HG02798 (cell line): ENCODE measurements around the gene DHX58.

ENCODE experiments used
- ATAC-seq: cut with Tn5 transposase; IDR thresholded peaks from one replicate; pipeline ENCODE4 v1.9.1; 2021; ENCODE audit warnings: mild to moderate bottlenecking; ENCODE audit not compliant: unreplicated experiment, poor library complexity

Gene DHX58

DNA sequence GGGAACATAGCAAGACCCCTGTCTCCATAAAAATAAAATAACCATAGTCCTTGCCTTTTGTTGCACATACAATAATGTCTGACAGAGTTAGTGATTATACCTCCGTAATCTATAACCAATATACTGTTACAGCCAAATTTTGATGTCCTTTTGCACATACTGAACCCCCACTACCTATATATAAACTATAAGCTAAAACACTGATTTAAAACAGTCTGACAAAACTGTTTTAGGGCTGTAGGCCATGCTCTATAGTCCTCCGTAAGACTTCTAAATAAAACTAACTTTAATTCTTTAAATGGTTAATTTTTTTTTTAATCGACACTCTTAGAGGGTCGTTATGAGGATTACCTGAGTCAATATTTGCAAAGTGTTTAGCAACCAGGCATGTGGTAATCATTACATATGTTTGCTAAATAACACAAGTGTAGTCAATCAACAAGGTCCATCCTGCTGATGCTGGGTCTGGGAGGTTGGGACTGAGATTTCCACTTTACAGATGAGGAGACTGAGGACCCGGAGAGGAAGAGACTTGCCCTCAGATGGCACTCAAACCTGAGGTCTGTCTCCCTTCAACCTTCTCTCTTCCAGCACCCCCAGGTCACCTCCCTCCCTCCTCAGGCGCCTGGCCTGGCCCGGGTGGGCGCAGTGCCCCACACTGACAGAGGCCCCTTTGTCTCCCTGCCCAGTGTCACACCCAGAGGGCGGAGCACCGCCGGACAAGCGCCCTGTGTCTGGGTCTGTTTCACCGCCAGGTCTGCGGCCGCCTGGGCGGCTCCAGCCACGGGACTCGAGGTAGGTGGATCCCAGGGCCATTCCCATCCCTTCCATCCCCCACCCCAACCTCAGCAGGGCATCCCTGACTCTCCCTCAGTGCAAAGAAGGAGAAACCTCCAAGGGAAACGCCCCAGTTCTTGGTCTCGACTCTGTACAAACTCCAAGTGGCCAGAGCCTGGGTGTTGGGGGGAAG, 24.5 kb downstream of the DHX58 start:
- ATAC-seq, result no peak

DNA sequence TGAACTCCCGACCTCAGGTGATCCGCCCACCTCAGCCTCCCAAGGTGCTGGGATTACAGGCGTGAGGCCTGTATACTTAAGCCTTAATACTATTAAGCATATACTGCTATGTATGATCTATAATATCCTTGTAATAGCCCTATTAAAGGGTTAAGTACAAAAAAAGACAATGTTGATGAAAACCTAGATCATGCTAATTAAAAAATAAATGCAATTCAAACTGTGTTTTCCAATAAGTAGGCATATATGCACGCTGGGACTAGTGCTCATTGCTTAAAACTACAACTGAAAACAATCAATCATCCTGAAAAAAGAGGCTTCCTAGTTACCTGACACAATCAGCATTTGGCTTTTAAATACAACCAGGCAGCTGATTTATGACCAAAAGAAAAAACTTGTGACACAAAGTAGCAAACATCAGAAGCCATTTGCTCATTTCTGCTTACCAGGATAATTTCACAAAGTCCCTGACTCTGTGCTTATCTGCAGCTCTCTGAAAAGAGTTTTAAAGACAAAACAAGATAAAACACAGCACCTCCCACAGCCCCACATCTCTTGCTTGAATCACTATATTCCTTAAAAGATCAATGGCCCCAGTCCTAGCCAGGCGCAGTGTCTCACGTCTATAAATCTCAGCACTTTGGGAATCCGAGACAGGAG, 25.3 kb downstream of the DHX58 start:
- ATAC-seq, result no peak

DNA sequence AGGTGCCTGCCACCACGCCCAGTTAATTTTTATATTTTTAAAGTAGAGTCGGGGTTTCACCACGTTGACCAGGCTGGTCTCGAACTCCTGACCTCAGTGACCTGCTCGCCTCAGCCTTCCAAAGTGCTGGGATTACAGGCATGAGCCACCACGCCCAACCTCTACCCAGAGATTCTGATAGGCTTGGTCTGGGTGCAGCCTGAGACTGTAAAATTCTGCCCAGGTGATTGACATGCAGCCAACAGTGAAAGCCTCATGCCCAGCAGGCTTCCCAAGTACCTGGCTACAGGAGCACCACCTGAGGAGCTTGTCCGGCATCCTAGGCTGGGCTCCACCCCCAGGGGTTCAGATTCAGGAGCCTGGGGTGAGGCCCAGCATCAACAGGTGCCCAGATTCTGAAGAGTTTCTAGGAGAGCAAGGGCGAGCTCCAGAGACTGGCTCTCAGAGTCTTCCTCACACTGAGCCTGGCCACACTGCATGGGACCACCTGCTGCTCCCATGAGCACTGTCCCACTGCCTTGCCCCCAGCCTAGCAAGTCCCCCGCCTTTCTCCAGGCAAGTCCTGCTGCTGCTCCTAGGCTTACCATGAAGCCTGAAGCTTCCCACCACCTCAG, 30.9 kb downstream of the DHX58 start:
- no peak for ATAC-seq

DNA sequence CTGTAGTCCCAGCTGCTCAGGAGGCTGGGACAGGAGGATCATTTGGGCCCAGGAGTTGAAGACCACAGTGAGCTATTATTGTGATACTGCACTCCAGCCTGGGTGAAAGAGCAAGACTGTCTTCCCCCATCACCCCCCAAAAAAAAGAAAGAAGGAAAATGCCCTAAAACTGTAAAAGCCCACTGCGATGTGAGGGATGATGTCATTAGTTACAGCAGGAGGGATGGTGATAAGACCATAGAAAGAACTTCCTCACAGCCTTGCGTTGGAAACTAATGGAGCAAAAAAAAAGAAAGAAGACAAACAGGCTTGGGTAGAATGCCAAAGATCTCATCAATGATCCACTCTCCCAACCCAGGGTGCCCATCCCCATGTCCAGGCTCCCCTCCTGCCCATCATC, 33.0 kb downstream of the DHX58 start:
- no peak for ATAC-seq

DNA sequence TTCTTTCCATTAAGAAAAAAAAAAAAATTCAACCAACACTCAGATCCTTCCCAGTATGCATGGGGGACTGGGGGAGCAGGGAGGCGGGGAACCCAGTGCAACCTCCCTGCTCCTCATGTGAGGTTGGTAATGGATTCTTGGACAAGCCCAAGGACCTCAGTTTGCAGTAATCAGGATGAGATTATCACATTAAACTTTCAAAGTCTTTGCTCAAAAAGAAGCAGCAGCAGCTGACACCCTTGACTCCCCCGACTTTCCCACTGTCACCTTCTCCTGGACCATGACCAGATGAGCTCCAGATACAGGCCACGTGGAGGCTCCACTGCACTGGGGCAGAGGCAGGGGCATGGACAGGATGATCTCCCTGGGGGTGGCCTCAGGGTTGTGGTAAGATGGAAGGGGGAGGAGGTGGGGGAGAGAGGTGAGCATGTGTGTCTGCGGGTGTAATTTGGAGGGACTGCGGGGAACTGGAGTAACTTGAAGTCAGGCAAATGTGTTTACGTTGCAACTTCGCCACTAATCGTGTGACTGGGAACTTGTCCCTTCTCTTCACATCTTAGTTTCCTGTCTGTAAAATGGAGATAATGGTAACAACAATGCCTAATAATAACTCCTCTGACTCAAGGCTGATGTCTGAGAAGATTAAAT, 34.0 kb downstream of the DHX58 start:
- no peak for ATAC-seq

DNA sequence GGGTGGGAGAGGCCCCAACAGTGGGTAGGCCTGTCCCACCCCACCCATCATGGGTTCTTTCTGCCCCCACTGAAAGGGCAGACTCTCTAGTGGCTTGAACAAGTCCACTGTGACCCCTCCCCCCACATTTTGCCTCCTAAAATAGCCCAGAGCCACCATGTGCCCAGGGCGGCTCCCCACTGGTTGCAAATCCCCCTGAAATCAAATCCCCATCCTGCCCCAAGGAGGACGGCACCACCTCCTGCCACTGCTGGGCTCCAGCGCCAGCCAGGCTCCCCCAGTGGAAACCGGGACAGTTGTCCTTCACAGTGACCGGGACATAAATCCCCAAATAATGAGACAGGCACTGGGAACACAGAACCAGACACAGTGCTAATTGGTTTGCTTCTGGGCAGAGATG, 34.8 kb downstream of the DHX58 start:
- ATAC-seq, result no peak

DNA sequence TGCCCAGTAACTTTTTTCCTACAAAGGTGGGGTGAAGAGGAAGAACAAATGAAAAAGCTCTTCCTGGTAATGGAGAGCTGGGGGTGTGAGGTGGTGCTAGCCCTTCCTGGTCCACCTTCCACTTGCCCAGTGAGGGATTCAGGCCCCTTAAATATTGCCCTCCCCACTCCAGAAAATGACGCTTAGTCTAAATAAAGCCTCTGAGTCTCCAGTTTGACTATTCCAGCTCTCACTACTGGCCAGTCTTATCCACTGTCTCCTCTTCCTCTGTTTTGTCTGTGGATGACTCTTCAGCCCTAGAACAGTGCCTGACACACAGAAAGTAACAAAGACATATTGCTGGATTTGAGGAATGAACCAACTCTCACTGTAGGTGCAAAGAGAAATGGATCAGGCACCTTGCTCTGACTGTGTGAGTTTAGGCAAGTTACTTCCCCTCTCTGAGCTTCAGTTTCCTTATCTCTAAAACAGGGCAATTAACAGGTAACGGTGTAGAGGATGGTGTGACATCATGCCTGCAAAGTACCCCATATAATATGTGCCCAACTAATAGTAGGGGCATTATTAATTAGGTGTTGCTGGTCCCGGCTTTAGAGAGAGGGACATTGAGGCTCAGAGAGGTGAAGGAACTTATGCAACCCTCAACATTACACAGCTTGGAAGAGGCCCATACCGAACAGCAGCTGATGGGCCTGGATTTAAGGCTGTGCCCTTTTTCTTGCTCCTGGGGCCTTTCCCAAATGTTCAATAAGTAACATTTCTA, 35.5 kb downstream of the DHX58 start:
- no peak for ATAC-seq

DNA sequence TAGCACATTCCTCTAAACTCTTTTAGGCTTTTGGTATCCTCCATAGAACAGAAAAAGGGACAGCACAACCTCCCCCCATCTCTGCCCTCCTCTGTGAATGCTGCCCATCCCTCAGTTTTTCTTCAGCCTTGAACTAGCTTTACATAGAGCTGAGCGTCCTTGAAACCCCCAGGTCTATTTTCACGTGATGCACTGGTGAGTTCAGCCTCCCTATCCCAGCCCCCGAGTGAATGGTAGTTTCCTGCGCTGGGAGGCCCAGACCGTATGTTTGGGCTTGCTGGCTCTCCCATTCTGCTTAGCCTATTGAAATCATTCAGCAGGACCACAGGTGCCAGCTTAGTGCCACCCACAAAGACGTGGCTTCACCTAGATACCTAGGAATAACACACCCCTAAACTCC, 36.7 kb downstream of the DHX58 start:
- ATAC-seq, result no peak

DNA sequence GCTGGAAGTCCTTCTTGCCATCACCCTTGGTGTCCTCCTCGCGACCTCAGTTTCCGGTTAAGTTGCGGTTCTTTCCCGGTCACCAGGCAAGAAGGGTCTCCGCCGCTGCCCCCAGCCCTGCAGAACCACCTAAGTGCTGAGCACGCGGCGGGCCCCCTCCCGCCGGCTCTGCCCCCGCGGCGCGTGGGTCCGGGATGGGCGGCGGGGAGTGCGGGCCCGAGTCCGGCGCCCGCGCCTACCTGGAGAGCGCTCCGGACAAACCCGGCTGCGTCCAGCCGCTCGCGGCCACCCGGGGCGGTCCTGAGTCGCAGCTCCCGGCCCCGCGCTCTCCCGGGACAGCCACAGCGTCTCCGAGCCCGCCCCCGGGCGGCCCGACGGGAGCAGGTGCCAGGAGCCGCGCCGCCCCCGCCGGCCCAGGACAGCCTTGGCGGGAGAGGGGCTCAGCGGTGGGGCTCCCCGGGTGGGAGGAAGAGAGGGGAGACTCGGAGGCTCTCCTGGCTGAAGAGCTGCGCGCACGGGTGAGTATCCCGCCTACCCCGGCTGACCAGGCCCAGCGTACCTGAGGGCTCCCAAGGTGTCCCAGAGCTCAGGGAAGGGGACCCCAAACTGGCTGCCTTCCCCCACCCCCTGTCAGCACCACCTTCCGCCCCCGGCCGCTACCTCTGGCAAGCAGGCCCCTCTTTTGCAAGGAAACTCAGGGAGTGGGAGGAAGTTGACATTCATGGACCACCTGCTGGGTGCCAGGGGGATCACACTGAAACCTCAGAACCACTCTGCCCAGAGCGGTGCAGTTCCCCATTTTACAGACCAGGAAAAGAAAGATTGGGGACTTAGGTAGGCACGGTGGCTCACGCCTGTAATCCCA, 40.0 kb downstream of the DHX58 start:
- ATAC-seq, result no peak

DNA sequence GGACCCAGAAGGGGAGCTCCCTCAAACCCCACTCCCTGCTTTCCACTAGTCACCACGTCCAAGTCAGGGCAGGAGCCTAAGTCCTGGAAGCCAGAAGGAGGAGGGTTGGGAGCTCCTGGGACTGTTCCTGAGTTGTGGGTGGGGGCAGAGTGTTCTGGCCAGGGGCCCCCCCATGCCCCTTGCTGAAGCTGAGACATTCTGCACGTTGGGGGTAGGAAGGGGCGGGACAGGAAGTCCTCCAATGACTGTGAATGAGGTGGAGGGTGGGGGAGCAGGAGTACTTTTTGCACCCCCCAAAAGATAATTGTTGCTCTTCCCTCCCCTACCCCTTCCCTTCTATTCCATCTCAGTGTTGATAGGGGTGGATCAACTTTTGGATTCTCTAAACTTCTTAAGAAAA, 40.7 kb downstream of the DHX58 start:
- no peak for ATAC-seq

DNA sequence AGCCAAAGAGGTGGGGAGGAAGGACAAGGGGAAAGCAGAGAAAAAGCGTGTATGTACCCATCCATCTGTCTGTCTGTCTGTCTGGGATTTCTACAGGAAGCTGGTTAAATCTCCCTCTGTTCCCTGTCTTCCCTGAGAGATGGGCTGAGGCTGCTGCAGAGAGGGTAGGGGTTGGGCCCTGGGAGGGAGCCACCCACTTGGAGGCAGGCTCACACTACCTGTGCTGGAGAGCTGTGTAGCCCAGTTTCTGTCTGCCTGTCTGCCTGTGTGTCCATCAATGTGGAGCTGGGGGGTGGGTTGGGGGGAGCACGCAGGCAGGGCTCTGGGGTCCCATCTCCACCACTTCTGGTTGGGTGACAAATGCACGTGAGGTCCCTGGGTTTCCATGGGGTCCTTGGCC, 43.5 kb downstream of the DHX58 start:
- no peak for ATAC-seq

DNA sequence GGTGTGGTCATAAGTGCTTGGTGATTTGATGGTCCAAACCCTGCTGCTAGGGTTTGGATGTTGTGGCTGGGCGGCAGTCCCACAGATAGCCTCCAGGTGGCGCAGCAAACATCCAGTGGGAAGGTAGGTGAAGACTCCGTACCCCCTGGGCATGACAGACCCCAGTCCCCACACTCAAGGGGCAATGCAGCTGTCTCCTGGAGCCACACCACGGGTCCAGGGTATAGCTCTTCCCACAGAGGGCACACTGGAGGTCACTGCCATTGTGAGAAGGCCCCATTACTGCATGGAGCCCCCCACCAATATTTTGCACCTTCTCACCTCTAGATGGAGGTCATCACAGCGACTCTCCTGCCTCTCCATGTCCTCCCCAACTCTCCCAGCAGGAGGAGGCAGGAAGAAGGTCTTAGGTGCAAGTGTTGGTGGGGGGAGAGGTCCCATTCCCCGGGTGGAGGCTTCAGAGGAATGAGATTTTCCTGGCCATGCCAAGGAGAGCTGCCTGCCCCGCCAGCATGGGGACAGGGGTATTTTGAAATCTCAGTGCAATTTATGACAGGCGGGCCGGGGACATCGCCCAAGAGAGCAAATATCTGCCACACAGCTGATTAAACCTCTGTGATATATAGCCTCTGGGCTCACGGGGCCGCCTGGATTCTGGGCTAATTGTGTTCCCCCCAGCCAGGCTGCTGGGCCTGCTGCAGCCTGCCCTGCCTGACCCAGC, 45.0 kb downstream of the DHX58 start:
- no peak for ATAC-seq

DNA sequence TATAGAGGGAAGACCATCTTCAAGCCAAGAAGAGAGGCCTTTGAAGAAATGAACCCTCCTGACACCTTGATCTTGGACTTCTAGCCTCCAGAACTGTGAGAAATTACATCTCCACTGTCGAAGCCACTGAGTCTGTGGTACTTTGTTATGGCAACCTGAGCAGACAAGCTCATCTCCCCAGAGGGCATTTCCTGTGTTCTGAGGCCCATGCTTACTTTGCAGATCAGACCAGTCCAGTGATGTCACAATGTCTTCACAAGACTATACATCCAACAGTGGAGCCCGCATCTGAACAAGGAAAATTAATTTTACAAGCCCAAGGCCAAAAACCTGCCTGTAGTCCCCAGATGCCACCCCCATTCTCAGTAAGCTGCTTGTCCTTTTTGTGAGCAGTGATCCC, 47.3 kb downstream of the DHX58 start:
- ATAC-seq, result no peak

DNA sequence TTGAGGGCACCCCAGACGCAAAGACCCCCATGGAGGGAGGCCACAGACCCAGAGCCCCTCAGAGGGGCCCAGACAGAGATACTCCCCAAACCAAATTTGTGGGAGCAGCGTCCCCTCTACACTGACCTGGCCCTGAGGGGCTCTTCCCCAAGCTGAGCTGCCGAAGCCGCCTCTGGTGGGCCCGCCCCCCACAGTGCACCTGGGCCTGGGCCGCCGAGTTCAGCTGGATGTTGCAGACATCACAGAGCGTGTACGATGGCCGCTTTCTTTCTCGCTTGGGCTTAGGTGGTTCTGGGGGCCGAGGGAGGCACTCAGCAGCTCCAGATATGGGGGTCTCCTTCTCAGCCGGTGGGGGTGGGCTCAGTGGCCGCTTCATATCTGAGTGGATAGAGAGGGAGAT, 49.8 kb downstream of the DHX58 start:
- ATAC-seq, result no peak

DNA sequence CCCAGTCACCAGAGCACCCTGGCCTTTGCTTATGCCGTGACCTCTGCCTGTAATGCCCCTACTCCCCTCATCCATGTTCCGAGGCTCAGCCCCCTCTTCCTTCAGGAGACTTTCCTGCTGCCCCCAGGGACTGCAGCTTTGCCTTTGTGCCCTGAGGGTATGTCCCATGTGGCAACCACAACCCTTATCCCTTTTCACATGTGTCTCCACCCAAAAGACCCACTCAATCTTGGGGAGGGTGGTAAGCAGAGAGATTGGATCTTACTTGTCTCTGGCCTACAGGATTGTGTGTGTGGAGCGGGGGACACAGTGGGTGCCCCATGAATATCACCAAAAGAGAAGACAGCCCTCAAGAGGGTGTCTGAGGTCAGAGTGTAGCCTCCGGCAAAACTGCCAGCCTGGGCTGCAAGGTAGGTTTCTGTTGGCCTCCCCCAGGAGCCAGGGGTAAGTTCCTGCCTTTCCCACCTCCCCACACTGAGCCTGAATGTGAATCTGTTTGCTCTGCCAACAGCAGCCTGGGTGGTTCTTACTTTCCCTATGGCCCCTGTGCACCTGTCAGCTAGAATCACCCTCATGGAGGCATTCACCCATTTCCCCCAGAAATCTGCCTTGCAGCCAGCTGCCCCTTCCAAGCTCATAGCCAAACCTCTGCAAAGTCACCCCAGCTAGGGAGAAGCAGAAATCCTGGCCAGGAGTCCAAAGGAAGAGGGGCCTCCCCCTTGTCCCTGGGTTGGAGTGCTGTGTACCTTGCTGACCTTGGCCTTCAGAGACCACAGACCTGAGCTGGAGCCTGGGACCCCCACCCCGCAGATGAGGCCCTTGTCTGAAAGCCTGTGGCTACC, 50.6 kb downstream of the DHX58 start:
- no peak for ATAC-seq

DNA sequence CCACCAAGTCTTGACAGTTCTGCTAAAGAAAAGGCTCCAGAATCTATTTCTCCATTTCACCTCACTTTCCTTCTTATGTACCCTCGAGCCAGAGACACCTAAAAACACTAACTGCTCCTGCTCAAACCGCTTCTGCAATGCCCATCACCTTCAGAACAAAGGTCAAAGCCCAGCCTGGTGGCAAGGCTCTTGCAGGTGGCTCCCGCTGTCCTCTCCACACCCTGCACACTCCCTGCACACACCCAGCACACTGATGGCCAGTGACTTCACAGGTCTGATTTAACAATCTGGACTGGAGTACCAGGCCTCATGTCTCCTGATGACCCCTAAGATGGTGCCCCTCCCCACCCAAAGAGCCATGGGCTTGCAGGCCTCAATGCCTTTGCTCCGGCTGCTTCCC, 52.3 kb downstream of the DHX58 start:
- no peak for ATAC-seq

DNA sequence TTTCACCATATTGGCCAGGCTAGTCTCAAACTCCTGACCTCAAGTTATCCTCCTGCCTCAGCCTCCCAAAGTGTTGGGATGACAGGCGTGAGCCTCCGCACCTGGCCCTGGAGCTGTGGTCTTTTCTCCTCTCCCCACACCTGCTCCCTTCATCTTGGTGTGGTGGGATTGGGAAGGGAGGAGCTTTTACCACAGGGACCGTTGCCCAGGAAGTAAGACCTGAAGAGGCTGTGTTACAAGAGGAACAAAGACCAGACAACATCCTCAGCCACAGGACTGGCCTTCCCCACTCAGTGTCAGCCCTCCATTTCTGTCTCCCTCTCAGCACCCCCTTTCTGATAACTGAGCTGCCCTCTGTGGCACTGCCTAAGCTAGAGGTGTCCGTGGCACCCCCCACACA, 52.7 kb downstream of the DHX58 start:
- ATAC-seq, result no peak

DNA sequence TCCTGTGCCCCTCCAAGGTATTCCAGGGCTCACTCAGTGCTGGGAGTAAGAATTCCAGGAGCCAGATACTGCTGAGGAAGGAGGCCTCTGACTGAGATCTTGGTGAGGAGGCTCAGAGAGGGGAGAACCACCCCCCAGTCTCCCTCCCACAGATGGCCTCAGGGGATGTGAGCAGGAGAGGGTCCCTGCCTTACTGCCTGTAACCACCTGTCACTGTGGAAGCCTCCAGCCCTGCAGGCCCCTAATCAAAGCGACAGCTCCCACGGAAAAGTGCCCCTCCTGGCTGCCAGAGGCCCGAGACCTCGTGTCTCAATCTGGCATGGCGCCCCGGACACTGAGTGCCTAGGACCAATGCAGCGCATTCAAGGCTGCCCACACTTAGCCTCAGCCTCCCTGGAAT, 54.5 kb downstream of the DHX58 start:
- ATAC-seq, result no peak
